IPS-15b (cell line): ENCODE data around the gene PPP2R3B.

Experiments
- H3K27me3 ChIP-seq: one replicate; pipeline ENCODE4 v1.6.1; 2013; ENCODE audit warnings: low read length; ENCODE audit not compliant: control insufficient read depth, insufficient read depth
- H3K36me3 ChIP-seq: one replicate; pipeline ENCODE4 v1.6.1; 2013; ENCODE audit warnings: low read length; ENCODE audit not compliant: control insufficient read depth, insufficient read depth
- H3K4me1 ChIP-seq: one replicate; pipeline ENCODE4 v1.6.1; 2013; ENCODE audit warnings: mild to moderate bottlenecking, low read length; ENCODE audit not compliant: control insufficient read depth, insufficient read depth
- H3K4me3 ChIP-seq: one replicate; pipeline ENCODE4 v1.5.1; 2013; ENCODE audit warnings: low read depth, low read length
- H3K9ac ChIP-seq: one replicate; pipeline ENCODE4 v1.6.1; 2013; ENCODE audit warnings: low read depth, mild to moderate bottlenecking, low read length
- H3K9me3 ChIP-seq: one replicate; pipeline ENCODE4 v1.6.1; 2013; ENCODE audit warnings: mild to moderate bottlenecking, low read length; ENCODE audit not compliant: control insufficient read depth, insufficient read depth

Gene PPP2R3B

GRCh38 chrX:363621-364375, 22.9 kb downstream of the PPP2R3B start:
- Histone ChIP-seq H3K9me3 (no peaks in the 10 kb centered on the region), H3K9ac (no peak overlapping the region), H3K27me3 (no peaks in the 10 kb centered on the region), H3K36me3 (peaks cover 13% of the 10 kb centered on the region), H3K4me3 (no peak overlapping the region), H3K4me1 (peaks cover 2% of the 10 kb centered on the region)

- Histone ChIP-seq H3K27me3 (no peaks in the 10 kb centered on the region), H3K4me1 (peaks cover 2% of the 10 kb centered on the region), H3K36me3 (peaks cover 16% of the 10 kb centered on the region), H3K4me3 (no peak overlapping the region), H3K9ac (no peak overlapping the region), H3K9me3 (no peaks in the 10 kb centered on the region)
Observed at GRCh38 chrX:362937-363620, 23.6 kb downstream of the PPP2R3B start.

GRCh38 chrX:362351-362750, 24.4 kb downstream of the PPP2R3B start:
- peaks cover 21% of the 10 kb centered on the region for H3K36me3 ChIP-seq
- H3K9ac ChIP-seq: no peak overlapping the region
- H3K4me1 ChIP-seq: peaks cover 2% of the 10 kb centered on the region
- no peak overlapping the region for H3K4me3 ChIP-seq
- H3K27me3 ChIP-seq: no peaks in the 10 kb centered on the region
- H3K9me3 ChIP-seq: no peaks in the 10 kb centered on the region

- H3K9ac ChIP-seq: no peak overlapping the region
- peaks cover 2% of the 10 kb centered on the region for H3K4me1 ChIP-seq
- no peaks in the 10 kb centered on the region for H3K27me3 ChIP-seq
- H3K36me3 ChIP-seq: peaks cover 24% of the 10 kb centered on the region
- H3K9me3 ChIP-seq: no peaks in the 10 kb centered on the region
- no peak overlapping the region for H3K4me3 ChIP-seq
Observed at GRCh38 chrX:361231-362145, 25.2 kb downstream of the PPP2R3B start.

GRCh38 chrX:360496-361150, 26.1 kb downstream of the PPP2R3B start:
- Histone ChIP-seq H3K4me3 (no peak overlapping the region), H3K9me3 (no peaks in the 10 kb centered on the region), H3K4me1 (peaks cover 2% of the 10 kb centered on the region), H3K36me3 (peaks cover 24% of the 10 kb centered on the region), H3K27me3 (no peaks in the 10 kb centered on the region), H3K9ac (no peak overlapping the region)

- H3K9me3 ChIP-seq: no peaks in the 10 kb centered on the region
- H3K27me3 ChIP-seq: no peaks in the 10 kb centered on the region
- no peak overlapping the region for H3K4me3 ChIP-seq
- peaks cover 33% of the 10 kb centered on the region for H3K36me3 ChIP-seq
- peaks cover 2% of the 10 kb centered on the region for H3K4me1 ChIP-seq
- no peak overlapping the region for H3K9ac ChIP-seq
Observed at GRCh38 chrX:358651-359143, 28.0 kb downstream of the PPP2R3B start.

- H3K4me1 ChIP-seq: peaks cover 2% of the 10 kb centered on the region
- no peaks in the 10 kb centered on the region for H3K9me3 ChIP-seq
- peaks cover 33% of the 10 kb centered on the region for H3K36me3 ChIP-seq
- no peaks in the 10 kb centered on the region for H3K27me3 ChIP-seq
- no peak overlapping the region for H3K4me3 ChIP-seq
- H3K9ac ChIP-seq: no peak overlapping the region
Observed at GRCh38 chrX:357693-358471, 28.8 kb downstream of the PPP2R3B start.

- H3K36me3 ChIP-seq: peaks cover 40% of the 10 kb centered on the region
- no peaks in the 10 kb centered on the region for H3K9me3 ChIP-seq
- H3K9ac ChIP-seq: no peak overlapping the region
- H3K27me3 ChIP-seq: no peaks in the 10 kb centered on the region
- H3K4me1 ChIP-seq: peaks cover 2% of the 10 kb centered on the region
- H3K4me3 ChIP-seq: no peak overlapping the region
Observed at GRCh38 chrX:357035-357692, 29.5 kb downstream of the PPP2R3B start.

GRCh38 chrX:356385-357034, 30.2 kb downstream of the PPP2R3B start:
- Histone ChIP-seq H3K4me3 (no peak overlapping the region), H3K9ac (no peak overlapping the region), H3K36me3 (peaks cover 40% of the 10 kb centered on the region), H3K4me1 (peaks cover 2% of the 10 kb centered on the region), H3K9me3 (no peaks in the 10 kb centered on the region), H3K27me3 (no peaks in the 10 kb centered on the region)
